Fibroblast of pulmonary artery (primary cell): Measurements from ENCODE around the gene C10orf62.
"Not testable (repeated sequence)": the region's sequence is repeated elsewhere in the genome, so short reads cannot be mapped to it uniquely, and the experiment has no call there.

Experiments
- DNase-seq: peaks from one replicate; pipeline ENCODE4 v3.0.0-alpha.2; 2010; ENCODE audit warnings: low read depth
- H3K4me3 ChIP-seq: replicated peaks from 2 replicates; pipeline ENCODE4 v1.5.1; 2011; ENCODE audit warnings: low read depth, mild to moderate bottlenecking, control low read depth, low read length, moderate library complexity
- TF ChIP-seq, protein P1 (sequence below): IDR thresholded peaks from 2 replicates; pipeline ENCODE4 v1.5.1; 2011; ENCODE audit warnings: mild to moderate bottlenecking, control low read depth, low read length, inconsistent platforms; ENCODE audit errors: missing control alignments

Gene C10orf62

DNA sequence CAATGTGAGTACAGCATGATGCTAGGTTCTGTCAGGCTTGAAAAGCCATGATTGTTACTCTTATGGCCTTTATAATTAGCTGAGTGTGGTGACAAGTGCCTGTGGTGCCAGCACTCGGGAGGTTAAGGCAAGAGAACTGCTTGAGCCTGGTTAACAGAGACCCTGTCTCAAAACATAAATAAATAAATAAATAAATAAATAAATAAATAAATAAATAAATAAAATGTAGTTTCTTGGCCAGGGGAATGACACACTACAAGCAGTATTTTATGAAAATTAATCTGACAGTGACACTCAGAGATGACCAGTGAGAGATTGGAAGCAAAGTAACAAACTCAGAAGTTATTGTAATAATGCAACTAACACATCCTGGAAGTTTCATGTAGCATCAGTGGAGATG, 46.1 kb downstream of the C10orf62 start:
- TF ChIP-seq, protein P1, sequence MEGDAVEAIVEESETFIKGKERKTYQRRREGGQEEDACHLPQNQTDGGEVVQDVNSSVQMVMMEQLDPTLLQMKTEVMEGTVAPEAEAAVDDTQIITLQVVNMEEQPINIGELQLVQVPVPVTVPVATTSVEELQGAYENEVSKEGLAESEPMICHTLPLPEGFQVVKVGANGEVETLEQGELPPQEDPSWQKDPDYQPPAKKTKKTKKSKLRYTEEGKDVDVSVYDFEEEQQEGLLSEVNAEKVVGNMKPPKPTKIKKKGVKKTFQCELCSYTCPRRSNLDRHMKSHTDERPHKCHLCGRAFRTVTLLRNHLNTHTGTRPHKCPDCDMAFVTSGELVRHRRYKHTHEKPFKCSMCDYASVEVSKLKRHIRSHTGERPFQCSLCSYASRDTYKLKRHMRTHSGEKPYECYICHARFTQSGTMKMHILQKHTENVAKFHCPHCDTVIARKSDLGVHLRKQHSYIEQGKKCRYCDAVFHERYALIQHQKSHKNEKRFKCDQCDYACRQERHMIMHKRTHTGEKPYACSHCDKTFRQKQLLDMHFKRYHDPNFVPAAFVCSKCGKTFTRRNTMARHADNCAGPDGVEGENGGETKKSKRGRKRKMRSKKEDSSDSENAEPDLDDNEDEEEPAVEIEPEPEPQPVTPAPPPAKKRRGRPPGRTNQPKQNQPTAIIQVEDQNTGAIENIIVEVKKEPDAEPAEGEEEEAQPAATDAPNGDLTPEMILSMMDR = no peak

DNA sequence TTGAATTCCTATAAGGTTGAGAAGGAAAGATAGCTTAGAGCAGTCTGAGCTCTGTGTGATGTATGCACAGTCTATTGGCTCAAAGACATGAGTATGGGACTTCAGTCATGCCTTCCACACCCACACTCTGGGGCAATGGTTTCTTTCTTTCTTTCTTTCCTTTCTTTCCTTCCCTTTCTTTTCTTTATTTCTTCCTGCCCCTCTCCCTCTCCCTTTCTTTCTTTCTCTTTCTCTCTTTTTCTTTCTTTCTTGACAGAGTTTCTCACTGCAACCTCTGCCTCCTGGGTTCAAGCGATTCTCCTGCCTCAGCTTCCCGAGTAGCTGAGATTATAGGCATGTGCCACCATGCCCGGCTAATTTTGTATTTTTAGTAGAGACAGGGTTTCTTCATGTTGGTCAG, 49.6 kb downstream of the C10orf62 start:
- not testable (repeated sequence) for DNase-seq, H3K4me3 ChIP-seq

More for the DNA sequence above, 46.1 kb downstream of the C10orf62 start:
- no peak for DNase-seq
- no peak overlapping the region for H3K4me3 ChIP-seq

DNA sequence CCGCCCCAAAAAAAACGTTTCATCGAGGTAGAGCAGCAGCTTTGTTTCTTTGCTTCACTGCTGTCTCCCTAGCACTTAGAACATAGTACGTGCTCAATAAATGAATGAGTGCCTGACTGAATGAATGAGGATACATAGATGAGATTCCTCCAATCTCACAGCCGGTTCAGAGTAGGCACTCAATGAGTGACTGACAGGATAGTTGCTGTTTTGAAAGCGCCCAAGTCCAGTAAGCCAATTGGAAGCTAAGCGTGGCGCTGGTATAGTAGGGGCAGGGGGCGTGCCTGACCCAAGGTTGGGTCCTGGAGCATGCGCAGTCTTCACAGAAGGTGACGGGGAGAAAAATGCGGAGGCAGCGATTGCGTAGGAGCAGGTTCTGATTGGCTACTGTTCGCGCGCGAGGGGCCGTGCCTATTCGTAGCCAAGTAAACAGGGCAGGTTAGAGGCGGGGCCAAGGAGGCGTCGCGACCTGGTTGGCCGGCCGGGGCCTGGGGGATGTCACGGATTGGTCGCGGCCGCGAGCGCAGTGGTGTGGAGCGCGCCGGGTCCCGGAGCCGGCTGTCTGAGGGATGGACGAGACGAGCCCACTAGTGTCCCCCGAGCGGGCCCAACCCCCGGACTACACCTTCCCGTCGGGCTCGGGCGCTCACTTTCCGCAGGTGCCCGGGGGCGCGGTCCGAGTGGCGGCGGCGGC, 50.8 kb downstream of the C10orf62 start, which contains the start of gene PI4K2A:
PI4K2A (plus strand) TSS at position 498 of the 694 bp plus-strand sequence; CDS start at position 570, 72 bp downstream.
- DNase-seq = peak; percentile 100
- peak within 1 kb of the TSS; percentile 84 for H3K4me3 ChIP-seq
- TF ChIP-seq, protein P1 = no peak
